ENCODE results near the gene INMT.

INMT gene

DNA sequence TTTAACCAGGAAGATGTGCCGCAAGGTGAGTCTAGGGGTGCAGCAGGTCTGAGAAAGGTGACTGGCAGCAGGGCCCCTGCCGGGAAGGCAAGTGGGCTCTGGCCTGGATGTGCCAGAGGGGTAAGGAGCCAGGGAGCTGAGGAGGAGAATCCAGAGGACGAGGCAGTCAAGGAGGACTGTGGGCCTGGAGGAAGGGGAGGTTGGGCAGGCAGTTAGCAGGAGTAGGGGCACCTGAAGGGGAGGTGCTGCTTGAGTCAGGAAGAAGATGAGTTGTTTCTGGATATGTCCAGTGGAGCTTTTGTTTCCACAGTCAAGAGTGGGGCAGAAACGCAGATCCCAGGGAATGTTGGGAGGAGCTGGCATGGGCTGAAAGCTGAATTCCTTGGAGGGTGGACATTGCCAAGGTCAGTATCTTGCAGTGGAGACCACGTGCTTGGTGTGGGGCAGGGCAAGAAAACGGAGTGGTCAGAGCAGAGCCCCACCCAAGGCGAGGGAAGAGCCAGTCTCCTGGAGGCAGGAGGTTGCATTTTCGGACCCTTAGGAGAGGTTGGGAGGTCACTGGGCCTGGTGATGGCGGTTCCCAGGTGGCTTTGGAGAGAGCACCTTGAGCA, 53.3 kb downstream of the INMT start:
- Histone ChIP-seq H2AK5ac (ENCODE audit: low read depth, low read length) (no peak overlapping the region), H3K9me3 (replicated peaks in 1 of 2; ENCODE audit: control insufficient read depth in 2 of 2, insufficient read depth in 1 of 2, low read depth in 1 of 2, low read length in 2 of 2) (no peaks in the 10 kb centered on the region), H4K91ac (ENCODE audit: low read depth, low read length, poor library complexity) (no peak overlapping the region), H4K8ac (ENCODE audit: low read depth, low read length) (no peak overlapping the region), H3K27ac (replicated peaks; ENCODE audit: low read length) (no peak overlapping the region), H3K79me1 (ENCODE audit: low read depth, low read length) (no peaks in the 10 kb centered on the region), H2AFZ (ENCODE audit: low read length) (no peak overlapping the region), H3K4ac (ENCODE audit: low read length) (no peak overlapping the region), H3K4me3 (ENCODE audit: low read length in 2 of 2) (peak overlapping the region in 1 of 2 donors; percentile 38), H3K18ac (ENCODE audit: low read length) (no peak overlapping the region), H3K4me1 (ENCODE audit: control insufficient read depth in 2 of 2, insufficient read depth in 1 of 2, low read depth in 1 of 2, low read length in 2 of 2) (no peaks in the 10 kb centered on the region), H3K9ac (ENCODE audit: low read depth, low read length, poor library complexity) (peak overlapping the region; percentile 22), H2BK5ac (ENCODE audit: low read length) (no peak overlapping the region), H3K23ac (ENCODE audit: low read depth, low read length, poor library complexity) (no peak overlapping the region), H3K27me3 (ENCODE audit: control insufficient read depth in 3 of 3, insufficient read depth in 3 of 3, low read depth in 1 of 3, low read length in 3 of 3) (no peaks in the 10 kb centered on the region), H3K14ac (ENCODE audit: low read length) (no peak overlapping the region), H3K4me2 (ENCODE audit: insufficient read depth, low read length, poor library complexity, severe bottlenecking) (no peak overlapping the region), H3K36me3 (replicated peaks in 1 of 2; ENCODE audit: control insufficient read depth in 2 of 2, insufficient read depth in 2 of 2, low read length in 2 of 2) (no peaks in the 10 kb centered on the region), H2BK120ac (ENCODE audit: low read depth, low read length) (no peak overlapping the region), H2BK12ac (ENCODE audit: low read length) (no peak overlapping the region), H2BK15ac (ENCODE audit: low read length) (no peak overlapping the region)
- no CpG with 5 or more reads among the region's 9 CpGs for WGBS, 2 donors (ENCODE audit: extremely low coverage in 2 of 2, insufficient read length in 2 of 2, insufficient replicate concordance in 1 of 2)
- DNase-seq (ENCODE audit: low spot score), result no peak

GRCh38 chr7:30805931-30806330, 54.0 kb downstream of the INMT start:
- no CpG with 5 or more reads among the region's 6 CpGs for WGBS, 2 donors (ENCODE audit: extremely low coverage in 2 of 2, insufficient read length in 2 of 2, insufficient replicate concordance in 1 of 2)
- Histone ChIP-seq H3K4me2 (ENCODE audit: insufficient read depth, low read length, poor library complexity, severe bottlenecking) (no peak overlapping the region), H2BK12ac (ENCODE audit: low read length) (no peak overlapping the region), H2AK5ac (ENCODE audit: low read depth, low read length) (no peak overlapping the region), H3K18ac (ENCODE audit: low read length) (no peak overlapping the region), H3K4ac (ENCODE audit: low read length) (no peak overlapping the region), H3K9ac (ENCODE audit: low read depth, low read length, poor library complexity) (no peak overlapping the region), H3K4me3 (ENCODE audit: low read length in 2 of 2) (no peak overlapping the region), H4K91ac (ENCODE audit: low read depth, low read length, poor library complexity) (no peak overlapping the region), H4K8ac (ENCODE audit: low read depth, low read length) (no peak overlapping the region), H3K4me1 (ENCODE audit: control insufficient read depth in 2 of 2, insufficient read depth in 1 of 2, low read depth in 1 of 2, low read length in 2 of 2) (no peaks in the 10 kb centered on the region), H2BK5ac (ENCODE audit: low read length) (no peak overlapping the region), H3K14ac (ENCODE audit: low read length) (no peak overlapping the region), H2BK15ac (ENCODE audit: low read length) (no peak overlapping the region), H2AFZ (ENCODE audit: low read length) (no peak overlapping the region), H3K27me3 (ENCODE audit: control insufficient read depth in 3 of 3, insufficient read depth in 3 of 3, low read depth in 1 of 3, low read length in 3 of 3) (no peaks in the 10 kb centered on the region), H3K9me3 (replicated peaks in 1 of 2; ENCODE audit: control insufficient read depth in 2 of 2, insufficient read depth in 1 of 2, low read depth in 1 of 2, low read length in 2 of 2) (no peaks in the 10 kb centered on the region), H3K79me1 (ENCODE audit: low read depth, low read length) (no peaks in the 10 kb centered on the region), H3K23ac (ENCODE audit: low read depth, low read length, poor library complexity) (no peak overlapping the region), H3K27ac (replicated peaks; ENCODE audit: low read length) (no peak overlapping the region), H2BK120ac (ENCODE audit: low read depth, low read length) (no peak overlapping the region), H3K36me3 (replicated peaks in 1 of 2; ENCODE audit: control insufficient read depth in 2 of 2, insufficient read depth in 2 of 2, low read length in 2 of 2) (no peaks in the 10 kb centered on the region)
- no peak for DNase-seq (ENCODE audit: low spot score)
